HAP-1 (cell line): ENCODE results near the gene SELENOO.
A peak's percentile ranks its signal among the peaks of the same experiment; 100 is the strongest.
"Not testable (repeated sequence)": the region's sequence is repeated elsewhere in the genome, so short reads cannot be mapped to it uniquely, and the experiment has no call there.

Source experiments
- DNase-seq, 2 experiments: peaks; one replicate each; pipeline ENCODE4 v3.0.0-alpha.2; 2016 to 2020; ENCODE audit warnings: low spot score in 2 of 2
- H3K27me3 ChIP-seq: fragments of 250-450 bp; sonication (Bioruptor Pico); 2 replicates; pipeline ENCODE4 v1.5.1; 2020; ENCODE audit warnings: low read depth, mild to moderate bottlenecking, moderate library complexity
- H3K36me3 ChIP-seq: fragments of 250-450 bp; sonication (Bioruptor Pico); replicated peaks from 2 replicates; pipeline ENCODE4 v1.5.1; 2020; ENCODE audit warnings: mild to moderate bottlenecking
- H3K4me1 ChIP-seq: fragments of 250-450 bp; sonication (Bioruptor Pico); 2 replicates; pipeline ENCODE4 v1.5.1; 2020; ENCODE audit warnings: mild to moderate bottlenecking
- H3K4me3 ChIP-seq: fragments of 250-450 bp; sonication (Bioruptor Pico); 2 replicates; pipeline ENCODE4 v1.5.1; 2020; ENCODE audit warnings: mild to moderate bottlenecking, moderate library complexity
- H3K9me3 ChIP-seq: fragments of 250-450 bp; sonication (Bioruptor Pico); 2 replicates; pipeline ENCODE4 v1.5.1; 2020; ENCODE audit warnings: mild to moderate bottlenecking, moderate library complexity
- in situ Hi-C: fragments of 300-500 bp; cut with MboI; formaldehyde crosslinking; loops from 3 replicates; pipeline ENCODE4 v1.14.3; 2020; ENCODE audit warnings: low sequenced_read_pairs, inconsistent platforms, mixed read lengths

Gene SELENOO

DNA sequence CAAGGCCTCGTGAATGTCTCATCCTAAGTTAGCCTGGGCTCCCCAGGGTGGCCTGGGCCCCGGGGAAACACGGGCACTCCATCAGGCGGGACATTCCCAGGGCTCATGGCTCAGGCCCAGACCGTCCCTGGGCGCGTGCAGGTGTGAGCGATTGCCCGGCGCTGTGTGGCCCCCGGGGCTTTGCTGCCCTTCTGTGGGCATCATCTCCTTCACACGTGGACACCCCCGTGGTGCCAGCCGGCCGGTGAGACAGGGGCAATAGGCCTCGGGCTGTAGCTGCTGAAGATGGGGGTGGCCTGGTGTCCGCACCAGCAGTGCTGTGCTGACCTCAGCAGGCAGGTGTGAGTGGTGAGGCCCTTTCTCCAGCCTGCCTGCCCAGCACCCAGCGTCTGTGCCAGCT is 4.6 kb upstream of the SELENOO start:
- Histone ChIP-seq H3K4me1 (0 out of 2 replicates have a peak, but pooled peaks cover 5% of the 10 kb centered on the region), H3K36me3 (peaks cover 64% of the 10 kb centered on the region)
- in situ Hi-C loops = no loop called here

DNA sequence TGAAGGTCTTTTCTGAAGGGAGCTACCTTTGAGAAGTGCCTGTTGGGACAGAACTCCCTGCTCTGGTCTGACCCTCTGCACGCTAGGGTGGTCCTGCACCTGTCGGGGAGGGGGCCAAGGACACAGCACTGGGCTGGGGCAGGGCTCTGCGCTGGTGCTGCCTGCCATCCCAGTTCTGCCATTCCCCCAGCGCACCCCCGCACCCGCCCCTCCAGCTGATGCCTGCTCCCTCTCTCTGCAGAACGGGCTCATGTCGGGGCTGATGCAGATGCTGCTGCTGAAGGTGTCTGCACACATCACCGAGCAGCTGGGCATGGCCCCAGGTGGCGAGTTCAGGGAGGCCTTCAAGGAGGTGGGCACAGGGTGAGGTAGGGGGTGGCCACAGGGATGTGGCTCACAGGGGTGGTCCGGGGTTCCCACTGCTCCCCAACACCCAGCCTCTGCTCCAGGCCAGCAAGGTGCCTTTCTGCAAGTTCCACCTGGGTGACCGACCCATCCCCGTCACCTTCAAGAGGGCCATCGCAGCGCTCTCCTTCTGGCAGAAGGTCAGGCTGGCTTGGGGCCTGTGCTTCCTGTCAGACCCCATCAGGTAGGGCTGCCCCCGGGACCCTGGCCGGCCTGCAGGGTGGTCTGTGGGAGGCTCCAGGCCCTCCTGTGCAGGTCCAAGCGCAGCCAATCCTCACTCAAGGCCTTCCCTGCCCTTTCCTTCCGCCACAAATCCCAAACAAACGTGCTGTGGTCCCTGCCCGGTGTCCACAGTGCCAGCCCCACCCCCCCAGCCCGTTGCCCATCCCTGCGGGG is 3.6 kb upstream of the SELENOO start:
- Histone ChIP-seq H3K27me3 (no peaks in the 10 kb centered on the region), H3K36me3 (peaks cover 54% of the 10 kb centered on the region), H3K9me3 (no peaks in the 10 kb centered on the region), H3K4me3 (no peak overlapping the region), H3K4me1 (0 out of 2 replicates have a peak, but pooled peaks cover 5% of the 10 kb centered on the region)
- DNase-seq = no peak
- in situ Hi-C loops = no loop called here

More for the DNA sequence above, 4.6 kb upstream of the SELENOO start:
- H3K9me3 ChIP-seq = no peaks in the 10 kb centered on the region
- no peaks in the 10 kb centered on the region for H3K27me3 ChIP-seq
- DNase-seq = no peak
- H3K4me3 ChIP-seq = no peak overlapping the region

DNA sequence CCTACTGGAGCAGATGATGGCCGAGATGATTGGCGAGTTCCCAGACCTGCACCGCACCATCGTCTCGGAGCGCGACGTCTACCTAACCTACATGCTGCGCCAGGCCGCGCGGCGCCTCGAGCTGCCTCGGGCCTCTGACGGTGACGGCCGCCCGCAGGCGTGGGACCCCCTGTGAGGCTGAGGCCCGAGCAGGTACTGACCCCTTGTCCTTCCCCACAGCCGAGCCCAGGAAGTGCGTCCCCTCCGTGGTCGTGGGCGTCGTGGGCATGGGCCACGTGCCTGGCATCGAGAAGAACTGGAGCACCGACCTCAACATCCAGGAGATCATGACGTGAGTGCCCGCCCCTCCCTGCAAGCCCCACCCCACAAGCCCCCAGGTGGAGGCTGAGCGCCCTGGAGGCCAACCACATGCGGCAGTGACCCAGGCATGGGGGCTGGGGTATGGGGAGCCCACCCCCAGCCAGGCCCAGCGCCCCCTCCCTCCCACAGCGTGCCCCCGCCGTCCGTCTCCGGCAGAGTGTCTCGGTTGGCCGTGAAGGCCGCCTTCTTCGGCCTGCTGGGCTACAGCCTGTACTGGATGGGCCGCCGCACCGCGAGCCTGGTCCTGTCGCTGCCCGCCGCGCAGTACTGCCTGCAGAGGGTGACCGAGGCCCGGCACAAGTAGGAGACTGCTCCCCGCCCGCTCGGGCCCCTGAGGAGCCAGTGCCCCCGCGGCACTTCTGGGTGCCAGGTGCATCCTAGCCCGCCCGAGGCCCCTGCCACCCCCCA is 2.8 kb upstream of the SELENOO start:
- Histone ChIP-seq H3K9me3 (no peaks in the 10 kb centered on the region), H3K4me1 (0 out of 2 replicates have a peak, but pooled peaks cover 5% of the 10 kb centered on the region), H3K36me3 (peaks cover 51% of the 10 kb centered on the region), H3K27me3 (no peaks in the 10 kb centered on the region), H3K4me3 (no peak overlapping the region)
- in situ Hi-C loops = no loop called here
- DNase-seq = no peak

DNA sequence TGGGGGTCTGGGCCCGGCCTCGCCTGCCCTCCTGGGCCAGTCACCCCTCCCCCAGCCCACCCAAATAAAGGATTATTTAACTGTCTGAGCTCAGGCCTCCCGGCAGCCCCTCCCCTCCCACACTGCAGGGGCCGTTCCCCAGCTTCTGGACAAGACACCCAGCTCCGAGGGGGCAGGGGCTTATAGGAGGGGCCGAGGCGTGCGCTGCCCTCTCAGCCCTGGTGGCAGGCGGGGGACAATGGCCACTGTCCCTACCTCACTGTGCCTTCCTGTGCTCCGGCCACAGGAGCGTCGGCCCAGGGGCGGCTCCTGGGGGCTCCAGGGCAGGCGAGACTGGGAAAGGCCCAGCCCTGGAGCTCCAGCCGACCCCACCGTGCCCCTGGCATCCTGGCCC is 2.2 kb upstream of the SELENOO start:
- Histone ChIP-seq H3K36me3 (peaks cover 49% of the 10 kb centered on the region), H3K4me1 (0 out of 2 replicates have a peak, but pooled peaks cover 5% of the 10 kb centered on the region)

DNA sequence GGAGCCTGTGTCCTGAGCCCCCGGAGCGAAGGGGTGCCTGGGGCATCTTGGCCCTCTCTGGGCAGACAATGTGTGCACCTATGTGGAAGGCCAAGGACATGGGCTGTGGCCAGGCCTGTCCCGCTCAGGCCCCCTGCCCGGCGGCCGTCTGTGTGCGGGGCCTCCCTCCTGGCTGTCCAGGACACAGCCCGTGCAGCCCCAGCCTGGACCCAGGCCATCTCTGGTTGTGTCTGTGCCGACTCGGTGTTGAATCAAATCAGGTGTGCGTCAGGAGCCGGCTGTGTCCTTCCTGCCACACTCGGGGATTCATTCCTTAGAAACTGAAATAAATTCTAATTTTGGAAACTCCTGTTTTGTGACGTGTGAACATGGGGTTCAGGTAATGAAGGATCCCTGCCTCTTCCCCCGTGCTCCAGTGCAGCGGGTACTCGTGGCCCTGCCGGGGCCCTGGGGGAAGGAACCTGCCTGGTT is 1.5 kb upstream of the SELENOO start:
- in situ Hi-C loops = no loop called here
- no peak for DNase-seq
- peaks cover 46% of the 10 kb centered on the region for H3K36me3 ChIP-seq
- H3K27me3 ChIP-seq = no peaks in the 10 kb centered on the region
- no peak overlapping the region for H3K4me3 ChIP-seq
- no peaks in the 10 kb centered on the region for H3K9me3 ChIP-seq
- H3K4me1 ChIP-seq = 0 out of 2 replicates have a peak, but pooled peaks cover 5% of the 10 kb centered on the region

More for the DNA sequence above, 2.2 kb upstream of the SELENOO start:
- Histone ChIP-seq H3K4me3 (no peak overlapping the region), H3K9me3 (no peaks in the 10 kb centered on the region), H3K27me3 (no peaks in the 10 kb centered on the region)
- no peak for DNase-seq
- in situ Hi-C loops = no loop called here

DNA sequence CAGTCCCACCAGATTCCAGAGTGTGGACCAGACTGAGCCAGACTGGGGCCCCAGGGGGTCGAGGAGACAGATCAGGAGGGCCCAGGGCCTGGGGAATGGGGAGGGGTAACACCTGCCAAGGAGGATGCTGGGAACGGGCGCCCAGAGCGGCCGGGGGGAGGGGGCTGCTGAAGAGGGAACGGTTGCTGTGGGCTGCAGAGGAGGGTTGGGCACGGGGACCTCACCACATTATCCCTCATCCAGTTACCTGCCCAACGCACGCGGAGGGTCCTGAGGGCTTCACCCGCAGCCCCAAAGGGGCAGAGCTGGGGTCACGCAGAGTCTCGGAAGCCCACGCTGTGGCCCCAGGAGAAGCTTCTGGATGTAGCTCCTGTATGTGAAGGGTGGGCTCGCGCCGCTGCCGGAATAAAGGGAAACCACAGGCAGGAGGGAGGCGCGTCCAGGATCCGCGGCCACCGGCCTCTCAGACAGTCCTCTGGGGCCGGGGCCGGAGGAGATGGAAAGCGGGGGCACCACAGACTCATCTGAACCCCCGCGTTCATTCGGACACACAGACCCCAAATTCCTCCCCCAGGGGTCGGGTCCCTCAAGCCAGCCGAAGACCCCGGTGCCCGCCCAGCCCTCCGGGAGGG is 866 bp upstream of the SELENOO start:
- Histone ChIP-seq H3K27me3 (no peaks in the 10 kb centered on the region), H3K36me3 (peaks cover 43% of the 10 kb centered on the region), H3K4me3 (peak overlapping the region; percentile 50), H3K9me3 (no peaks in the 10 kb centered on the region), H3K4me1 (0 out of 2 replicates have a peak, but pooled peaks cover 5% of the 10 kb centered on the region)
- in situ Hi-C loops = no loop called here
- DNase-seq = peak in 1 of 2 experiments; percentile 56

DNA sequence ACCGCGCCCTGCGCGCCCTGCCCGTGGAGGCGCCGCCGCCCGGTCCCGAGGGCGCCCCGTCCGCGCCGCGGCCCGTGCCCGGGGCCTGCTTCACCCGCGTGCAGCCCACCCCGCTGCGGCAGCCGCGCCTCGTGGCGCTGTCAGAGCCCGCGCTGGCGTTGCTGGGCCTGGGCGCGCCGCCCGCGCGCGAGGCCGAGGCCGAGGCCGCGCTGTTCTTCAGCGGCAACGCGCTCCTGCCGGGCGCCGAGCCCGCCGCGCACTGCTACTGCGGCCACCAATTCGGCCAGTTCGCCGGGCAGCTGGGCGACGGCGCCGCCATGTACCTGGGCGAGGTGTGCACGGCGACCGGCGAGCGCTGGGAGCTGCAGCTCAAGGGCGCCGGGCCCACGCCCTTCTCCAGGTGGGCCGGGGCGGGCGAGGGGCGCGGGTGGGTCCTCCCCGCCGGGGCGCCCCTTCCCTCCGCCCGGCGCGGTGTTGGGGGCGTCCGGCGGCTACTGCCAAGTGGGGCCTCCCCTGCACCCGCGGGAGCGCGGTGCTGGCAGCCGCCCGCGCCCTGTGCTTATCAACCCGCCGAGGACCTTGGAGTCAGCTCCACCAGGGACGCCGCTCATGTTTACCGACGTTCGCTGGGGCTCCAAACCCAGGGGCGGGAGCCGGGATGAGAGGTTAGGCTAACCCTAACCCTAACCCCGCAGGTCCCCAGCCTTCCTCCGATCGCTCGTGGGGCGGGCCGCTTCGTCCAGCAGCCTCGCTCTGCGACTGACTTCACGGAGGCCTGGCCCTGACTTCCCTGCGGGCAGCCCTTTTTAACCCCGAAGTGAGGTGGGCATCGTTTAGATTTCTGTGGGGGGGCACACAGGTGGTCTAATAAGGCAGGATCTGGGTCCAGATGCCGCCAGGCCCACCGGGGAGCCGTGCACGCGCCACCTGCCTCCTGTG is 649 bp downstream of the SELENOO start:
- 0 out of 2 replicates have a peak, but pooled peaks cover 5% of the 10 kb centered on the region for H3K4me1 ChIP-seq
- peak overlapping the region; percentile 50 for H3K4me3 ChIP-seq
- in situ Hi-C loops = no loop called here

DNA sequence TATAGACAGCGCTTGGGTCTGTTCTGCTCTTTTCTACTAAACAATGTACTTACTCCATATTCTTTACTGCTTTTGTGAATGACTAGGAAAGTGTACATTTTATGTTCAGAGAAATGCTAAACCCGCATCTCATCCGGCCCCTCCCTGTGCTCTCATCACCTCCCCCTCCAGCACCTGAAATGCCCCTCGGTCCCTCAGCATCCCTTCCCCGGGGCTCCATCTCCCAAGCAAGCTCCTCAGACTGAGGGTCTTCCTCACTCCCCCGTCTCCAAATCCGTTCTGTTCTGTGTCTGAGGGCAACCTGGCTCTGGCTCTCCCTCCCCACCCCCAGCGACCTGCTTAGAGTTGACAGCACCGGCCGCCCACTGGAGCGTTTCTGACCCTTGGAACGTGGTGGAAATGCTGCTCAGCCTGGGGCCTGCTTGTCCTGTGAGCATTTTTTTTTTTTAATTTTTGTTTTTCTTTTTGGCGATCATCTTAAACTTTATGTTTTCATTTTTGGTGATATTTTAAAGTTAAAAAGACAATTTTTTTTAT is 1.4 kb downstream of the SELENOO start:
- H3K9me3 ChIP-seq = no peaks in the 10 kb centered on the region
- H3K27me3 ChIP-seq = no peaks in the 10 kb centered on the region
- DNase-seq = no peak
- peaks cover 45% of the 10 kb centered on the region for H3K36me3 ChIP-seq
- 0 out of 2 replicates have a peak, but pooled peaks cover 5% of the 10 kb centered on the region for H3K4me1 ChIP-seq
- peak overlapping the region; percentile 50 for H3K4me3 ChIP-seq
- in situ Hi-C loops = no loop called here

More for the DNA sequence above, 649 bp downstream of the SELENOO start:
- Histone ChIP-seq H3K9me3 (no peaks in the 10 kb centered on the region), H3K27me3 (no peaks in the 10 kb centered on the region), H3K36me3 (peaks cover 39% of the 10 kb centered on the region)
- no peak for DNase-seq

DNA sequence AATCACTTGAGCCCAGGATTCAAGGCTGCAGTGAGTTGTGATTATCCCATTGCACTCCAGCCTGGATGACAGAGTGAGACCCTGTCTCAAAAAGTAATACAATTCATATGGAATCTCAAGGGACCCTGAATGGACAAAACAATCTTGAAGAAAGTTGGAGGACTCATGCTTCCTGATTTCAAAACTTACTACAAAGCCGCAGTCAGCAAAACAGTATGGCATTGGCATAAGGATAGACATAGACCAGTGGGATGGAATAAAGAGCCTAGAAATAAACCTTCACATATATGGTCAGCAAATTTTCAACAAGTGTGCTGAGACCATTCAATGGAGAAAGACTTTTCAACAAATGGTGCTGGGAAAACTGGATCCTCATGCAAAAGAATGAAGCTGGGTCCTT is 2.5 kb downstream of the SELENOO start:
- in situ Hi-C loops = no loop called here

DNA sequence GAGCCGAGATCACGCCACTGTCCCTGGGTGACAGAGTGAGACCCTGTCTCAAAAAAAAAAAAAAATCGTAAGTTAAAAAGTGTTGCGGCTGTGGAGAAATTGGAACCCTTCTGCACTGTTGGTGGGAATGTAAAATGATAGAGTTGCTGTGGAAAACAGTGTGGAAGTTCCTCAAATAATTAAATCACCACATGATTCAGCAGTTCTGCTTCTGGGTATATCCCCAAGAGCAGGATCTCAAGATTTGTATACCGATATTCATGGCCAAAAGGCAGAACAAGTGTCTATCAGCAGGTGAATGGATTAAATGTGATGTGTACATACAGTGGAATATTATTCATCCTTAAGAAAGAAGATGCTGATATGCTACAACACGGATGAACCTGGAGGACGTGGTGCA is 3.8 kb downstream of the SELENOO start:
- no peaks in the 10 kb centered on the region for H3K27me3 ChIP-seq
- peaks cover 35% of the 10 kb centered on the region for H3K36me3 ChIP-seq
- in situ Hi-C loops = no loop called here
- H3K4me1 ChIP-seq = 0 out of 2 replicates have a peak, but pooled peaks cover 5% of the 10 kb centered on the region
- no peak for DNase-seq
- no peaks in the 10 kb centered on the region for H3K9me3 ChIP-seq
- H3K4me3 ChIP-seq = no peak overlapping the region

More for the DNA sequence above, 2.5 kb downstream of the SELENOO start:
- Histone ChIP-seq H3K27me3 (no peaks in the 10 kb centered on the region), H3K9me3 (no peaks in the 10 kb centered on the region), H3K4me3 (no peak overlapping the region), H3K4me1 (0 out of 2 replicates have a peak, but pooled peaks cover 5% of the 10 kb centered on the region), H3K36me3 (peaks cover 45% of the 10 kb centered on the region)
- no peak for DNase-seq

DNA sequence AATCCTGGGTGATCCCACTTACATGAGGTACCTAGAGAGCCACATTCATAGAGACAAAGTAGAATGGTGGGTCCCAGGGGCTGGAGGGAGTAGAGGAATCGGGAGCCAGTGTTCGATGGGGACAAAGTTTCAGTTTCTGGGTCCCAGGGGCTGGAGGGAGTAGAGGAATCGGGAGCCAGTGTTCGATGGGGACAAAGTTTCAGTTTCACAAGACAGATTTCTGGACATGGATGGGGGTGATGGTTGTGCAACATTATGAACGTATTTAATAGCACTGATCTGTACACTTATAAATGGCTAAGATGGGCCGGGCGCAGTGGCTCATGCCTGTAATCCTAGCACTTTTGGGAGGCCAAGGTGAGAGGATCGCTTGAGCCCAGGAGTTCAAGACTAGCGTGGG is 4.2 kb downstream of the SELENOO start:
- not testable (repeated sequence) for H3K4me3 ChIP-seq, H3K9me3 ChIP-seq, H3K4me1 ChIP-seq, H3K27me3 ChIP-seq, DNase-seq
- in situ Hi-C loops = loop anchor here (5.0 kb wide), 1 partner anchor 438 kb away; no protein-coding TSS in a partner anchor
- peaks cover 36% of the 10 kb centered on the region for H3K36me3 ChIP-seq

DNA sequence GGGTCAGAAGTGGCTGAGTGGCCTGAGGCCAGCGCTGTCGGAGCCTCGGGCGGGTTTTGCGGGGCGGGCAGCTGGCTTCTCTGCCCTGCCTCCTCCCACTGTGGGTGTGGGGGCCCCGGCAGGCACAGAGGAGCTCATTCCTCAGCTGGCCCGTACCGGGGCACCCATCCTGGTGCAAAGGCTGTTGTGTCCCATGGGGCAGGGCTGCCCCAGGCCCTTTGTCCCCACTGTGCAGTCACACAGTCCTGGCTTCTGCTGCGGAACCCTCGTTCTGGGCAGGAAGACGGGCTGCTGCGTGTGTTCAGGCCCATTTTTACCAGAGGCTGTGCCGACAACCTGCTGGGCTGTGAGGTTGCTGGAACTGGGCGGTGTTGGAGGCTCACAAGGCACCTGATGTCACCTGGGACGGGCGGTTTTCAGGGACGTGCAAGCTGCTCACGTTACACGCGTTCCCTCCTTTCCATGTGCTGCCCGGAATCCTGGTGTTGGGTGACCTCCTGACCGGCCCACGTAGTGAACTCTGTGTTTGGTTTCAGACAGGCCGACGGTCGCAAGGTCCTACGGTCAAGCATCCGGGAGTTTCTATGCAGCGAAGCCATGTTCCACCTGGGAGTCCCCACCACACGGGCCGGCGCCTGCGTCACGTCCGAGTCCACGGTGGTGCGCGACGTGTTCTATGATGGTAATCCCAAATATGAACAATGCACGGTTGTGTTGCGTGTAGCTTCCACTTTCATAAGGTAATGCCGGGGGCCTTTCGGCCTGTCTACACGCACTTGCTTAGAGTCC is 5.2 kb downstream of the SELENOO start:
- no peaks in the 10 kb centered on the region for H3K9me3 ChIP-seq
- H3K36me3 ChIP-seq = peaks cover 42% of the 10 kb centered on the region
- no peak overlapping the region for H3K4me3 ChIP-seq
- H3K4me1 ChIP-seq = no peaks in the 10 kb centered on the region
- in situ Hi-C loops = loop anchor here (5.0 kb wide), 1 partner anchor 439 kb away; no protein-coding TSS in a partner anchor
- DNase-seq = no peak
- no peaks in the 10 kb centered on the region for H3K27me3 ChIP-seq
